ENCODE results near the gene ATG9B.

- TF ChIP-seq CTCF (IDR thresholded peaks at IDR 0.05) (no peak), EP300 (IDR thresholded peaks at IDR 0.05) (no peak)
These were observed 23.9 kb upstream of the ATG9B start, which contains the start of gene ASIC3 for GRCh38 chr7:151047976-151048815.

Data from gastroesophageal sphincter (tissue), 3 donors.